Neural progenitor cell (in vitro differentiated cells): ENCODE results near the gene SLIT2. TPM values are rescaled to one million over a fixed set of nuclear protein-coding genes. Genes with fewer than 3 reads are reported as not detected.

Experiments
- DNase-seq: peaks from one replicate; pipeline ENCODE4 v3.0.0-alpha.2; 2016; ENCODE audit warnings: low spot score
- H2AFZ ChIP-seq: fragments of 200-600 bp; sonication (generic); replicated peaks from 2 replicates; pipeline ENCODE4 v1.6.1; 2016; ENCODE audit warnings: antibody characterized with exemption
- H3F3A ChIP-seq: fragments of 200-600 bp; sonication (generic); 2 replicates; pipeline ENCODE4 v1.6.1; 2016; ENCODE audit warnings: antibody characterized with exemption, low read depth
- H3K27ac ChIP-seq: fragments of 200-600 bp; sonication (generic); 2 replicates; pipeline ENCODE4 v1.5.1; 2016; ENCODE audit warnings: mild to moderate bottlenecking
- H3K27me3 ChIP-seq: fragments of 200-600 bp; sonication (generic); 2 replicates; pipeline ENCODE4 v1.6.1; 2016; ENCODE audit warnings: mild to moderate bottlenecking, moderate library complexity
- H3K36me3 ChIP-seq: fragments of 200-600 bp; sonication (generic); 2 replicates; pipeline ENCODE4 v1.5.1; 2016
- H3K4me1 ChIP-seq: fragments of 200-600 bp; sonication (generic); 2 replicates; pipeline ENCODE4 v1.6.1; 2016; ENCODE audit warnings: mixed run types
- H3K4me2 ChIP-seq: fragments of 200-600 bp; sonication (generic); 2 replicates; pipeline ENCODE4 v1.6.1; 2016
- H3K4me3 ChIP-seq: fragments of 200-600 bp; sonication (generic); 2 replicates; pipeline ENCODE4 v1.5.1; 2016
- H3K79me2 ChIP-seq: fragments of 200-600 bp; sonication (generic); 2 replicates; pipeline ENCODE4 v1.6.1; 2016; ENCODE audit warnings: low read depth
- H3K9ac ChIP-seq: fragments of 200-600 bp; sonication (generic); 2 replicates; pipeline ENCODE4 v1.6.1; 2016
- H3K9me3 ChIP-seq: fragments of 200-600 bp; sonication (generic); 2 replicates; pipeline ENCODE4 v1.5.1; 2016; ENCODE audit warnings: low read depth
- H4K20me1 ChIP-seq: fragments of 200-600 bp; sonication (generic); 2 replicates; pipeline ENCODE4 v1.6.1; 2016; ENCODE audit warnings: low read depth
- H3K27ac Mint-ChIP-seq: 3 replicates; pipeline ENCODE4 v1.8.0; 2021; ENCODE audit warnings: mixed read lengths
- H3K27me3 Mint-ChIP-seq: 2 replicates; pipeline ENCODE4 v1.8.0; 2022; ENCODE audit warnings: low read depth, mild to moderate bottlenecking, inconsistent platforms, moderate library complexity, mixed read lengths; ENCODE audit not compliant: insufficient read depth
- H3K36me3 Mint-ChIP-seq: 3 replicates; pipeline ENCODE4 v1.8.0; 2021; ENCODE audit warnings: mixed read lengths
- H3K4me1 Mint-ChIP-seq: 3 replicates; pipeline ENCODE4 v1.8.0; 2021; ENCODE audit warnings: mixed read lengths
- H3K4me3 Mint-ChIP-seq: 3 replicates; pipeline ENCODE4 v1.8.0; 2021; ENCODE audit warnings: mild to moderate bottlenecking, moderate library complexity, mixed read lengths
- H3K9me3 Mint-ChIP-seq: 3 replicates; pipeline ENCODE4 v1.8.0; 2020; ENCODE audit warnings: mixed read lengths
- CTCF ChIP-seq: fragments of 200-600 bp; sonication (generic); IDR thresholded peaks from 2 replicates; pipeline ENCODE4 v1.5.1; 2017; ENCODE audit warnings: antibody characterized with exemption, mild to moderate bottlenecking
- EZH2 ChIP-seq: fragments of 200-600 bp; sonication (generic); IDR thresholded peaks from 2 replicates; pipeline ENCODE4 v1.6.1; 2017; ENCODE audit warnings: antibody characterized with exemption, mild to moderate bottlenecking, moderate library complexity
- EZH2phosphoT487 ChIP-seq: fragments of 200-600 bp; sonication (generic); IDR thresholded peaks from 2 replicates; pipeline ENCODE4 v1.6.1; 2017; ENCODE audit warnings: antibody characterized with exemption
- total RNA-seq: library from RNA; depleted of rRNA; stranded (reverse); fragments of >200 nt; gene quantifications from 2 replicates; pipeline ENCODE4 v1.2.3, GENCODE V29; 2015; ENCODE audit warnings: low replicate concordance

SLIT2 gene
- total RNA-seq, 1 donor from 2014 or later, result 3.0 TPM

- H3K4me1 Mint-ChIP-seq, result peaks cover 18% of the 10 kb centered on the region
- TF ChIP-seq CTCF (no peak), EZH2phosphoT487 (no peak), EZH2 (no peak)
- no peaks in the 10 kb centered on the region for H3K4me1 ChIP-seq
- no peaks in the 10 kb centered on the region for H4K20me1 ChIP-seq
- H3K27me3 Mint-ChIP-seq, result no peaks in the 10 kb centered on the region
- no peaks in the 10 kb centered on the region for H3F3A ChIP-seq
- H3K4me3 ChIP-seq, result no peak overlapping the region
- no peak overlapping the region for H3K27ac Mint-ChIP-seq
- no peaks in the 10 kb centered on the region for H3K9me3 ChIP-seq
- no peaks in the 10 kb centered on the region for H3K79me2 ChIP-seq
- H3K9me3 Mint-ChIP-seq, result no peaks in the 10 kb centered on the region
- H3K27me3 ChIP-seq, result no peaks in the 10 kb centered on the region
- no peak overlapping the region for H3K27ac ChIP-seq
- peaks cover 10% of the 10 kb centered on the region for H3K36me3 Mint-ChIP-seq
- H3K9ac ChIP-seq, result no peak overlapping the region
- no peaks in the 10 kb centered on the region for H3K36me3 ChIP-seq
- no peak overlapping the region for H2AFZ ChIP-seq
- H3K4me2 ChIP-seq, result no peak overlapping the region
- no peak for DNase-seq
- H3K4me3 Mint-ChIP-seq, result no peak overlapping the region
Observed at GRCh38 chr4:20292739-20293138, 41.0 kb downstream of the SLIT2 start.

- no peaks in the 10 kb centered on the region for H3K36me3 ChIP-seq
- H3K4me3 ChIP-seq, result no peak overlapping the region
- H2AFZ ChIP-seq, result no peak overlapping the region
- H3K27me3 ChIP-seq, result no peaks in the 10 kb centered on the region
- no peak overlapping the region for H3K4me2 ChIP-seq
- no peaks in the 10 kb centered on the region for H3K4me1 ChIP-seq
- Mint-ChIP-seq H3K27me3 (no peaks in the 10 kb centered on the region), H3K4me3 (no peak overlapping the region), H3K27ac (no peak overlapping the region), H3K36me3 (peaks cover 6% of the 10 kb centered on the region), H3K4me1 (peaks cover 14% of the 10 kb centered on the region), H3K9me3 (no peaks in the 10 kb centered on the region)
- no peaks in the 10 kb centered on the region for H3K9me3 ChIP-seq
- TF ChIP-seq CTCF (no peak), EZH2phosphoT487 (no peak), EZH2 (no peak)
- no peaks in the 10 kb centered on the region for H3K79me2 ChIP-seq
- no peaks in the 10 kb centered on the region for H4K20me1 ChIP-seq
- no peak overlapping the region for H3K27ac ChIP-seq
- no peak overlapping the region for H3K9ac ChIP-seq
- H3F3A ChIP-seq, result no peaks in the 10 kb centered on the region
- DNase-seq, result no peak
Observed at GRCh38 chr4:20297261-20297660, 45.6 kb downstream of the SLIT2 start.

GRCh38 chr4:20297783-20298182, 46.1 kb downstream of the SLIT2 start:
- Histone ChIP-seq H3K4me1 (no peaks in the 10 kb centered on the region), H3K4me3 (no peak overlapping the region), H3K27ac (no peak overlapping the region), H3K27me3 (no peaks in the 10 kb centered on the region), H3K36me3 (no peaks in the 10 kb centered on the region), H3K79me2 (no peaks in the 10 kb centered on the region), H3K9me3 (no peaks in the 10 kb centered on the region), H4K20me1 (no peaks in the 10 kb centered on the region), H2AFZ (no peak overlapping the region), H3K4me2 (no peak overlapping the region), H3F3A (no peaks in the 10 kb centered on the region), H3K9ac (no peak overlapping the region)
- peaks cover 14% of the 10 kb centered on the region for H3K4me1 Mint-ChIP-seq
- H3K9me3 Mint-ChIP-seq, result no peaks in the 10 kb centered on the region
- TF ChIP-seq EZH2phosphoT487 (no peak), EZH2 (no peak), CTCF (no peak)
- no peaks in the 10 kb centered on the region for H3K27me3 Mint-ChIP-seq
- peaks cover 8% of the 10 kb centered on the region for H3K36me3 Mint-ChIP-seq
- no peak for DNase-seq
- H3K4me3 Mint-ChIP-seq, result no peak overlapping the region
- no peak overlapping the region for H3K27ac Mint-ChIP-seq
